Astrocyte (in vitro differentiated cells and primary cell): ENCODE results near the gene KNDC1. TPM values are rescaled to one million over a fixed set of nuclear protein-coding genes. Genes with fewer than 3 reads are reported as not detected.
"Not testable (repeated sequence)": the region's sequence is repeated elsewhere in the genome, so short reads cannot be mapped to it uniquely, and the experiment has no call there.

Source experiments
- DNase-seq: peaks from one replicate; pipeline ENCODE4 v3.0.0-alpha.2; 2010; ENCODE audit warnings: low read depth
- FAIRE-seq: peaks from 2 replicates; lab custom pipeline; 2011; peaks lifted over from hg19 to GRCh38; lab: Jason Lieb, UNC
- H2AFZ ChIP-seq: 2 replicates; pipeline ENCODE4 v1.6.0; 2012; ENCODE audit warnings: low read depth, low read length, inconsistent platforms
- H3K27ac ChIP-seq: 2 replicates; pipeline ENCODE4 v1.5.1; 2011; ENCODE audit warnings: low read depth, low read length, inconsistent platforms
- H3K27me3 ChIP-seq: 2 replicates; pipeline ENCODE4 v1.6.0; 2011; ENCODE audit warnings: low read length, inconsistent platforms; ENCODE audit not compliant: insufficient read depth
- H3K36me3 ChIP-seq: 2 replicates; pipeline ENCODE4 v1.5.1; 2011; ENCODE audit warnings: low read length, inconsistent platforms; ENCODE audit not compliant: insufficient read depth
- H3K4me1 ChIP-seq: 2 replicates; pipeline ENCODE4 v1.5.1; 2011; ENCODE audit warnings: low read length, inconsistent platforms; ENCODE audit not compliant: insufficient read depth
- H3K4me2 ChIP-seq: 2 replicates; pipeline ENCODE4 v1.6.0; 2012; ENCODE audit warnings: low read length, inconsistent platforms
- H3K4me3 ChIP-seq: 2 replicates; pipeline ENCODE4 v1.5.1; 2011; ENCODE audit warnings: low read depth, mild to moderate bottlenecking, low read length, inconsistent platforms; ENCODE audit not compliant: insufficient read depth
- H3K79me2 ChIP-seq: 2 replicates; pipeline ENCODE4 v1.6.0; 2012; ENCODE audit warnings: mild to moderate bottlenecking, low read length, inconsistent platforms; ENCODE audit not compliant: insufficient read depth
- H3K9ac ChIP-seq: 2 replicates; pipeline ENCODE4 v1.6.0; 2012; ENCODE audit warnings: mild to moderate bottlenecking, low read length, inconsistent platforms
- H3K9me3 ChIP-seq: 2 replicates; pipeline ENCODE4 v1.5.1; 2012; ENCODE audit warnings: low read depth, mild to moderate bottlenecking, low read length, inconsistent platforms; ENCODE audit not compliant: insufficient read depth
- H4K20me1 ChIP-seq: 2 replicates; pipeline ENCODE4 v1.6.0; 2012; ENCODE audit warnings: low read length, inconsistent platforms; ENCODE audit not compliant: insufficient read depth
- H3K27ac Mint-ChIP-seq: one replicate; pipeline ENCODE4 v1.8.0; 2021; ENCODE audit warnings: mild to moderate bottlenecking, mixed read lengths; ENCODE audit not compliant: unreplicated experiment
- H3K27me3 Mint-ChIP-seq: one replicate; pipeline ENCODE4 v1.8.0; 2021; ENCODE audit warnings: low read depth, mixed read lengths; ENCODE audit not compliant: unreplicated experiment
- H3K36me3 Mint-ChIP-seq: one replicate; pipeline ENCODE4 v1.8.0; 2021; ENCODE audit warnings: low read depth, mixed read lengths; ENCODE audit not compliant: unreplicated experiment
- H3K4me1 Mint-ChIP-seq: one replicate; pipeline ENCODE4 v1.8.0; 2021; ENCODE audit warnings: low read depth, mixed read lengths; ENCODE audit not compliant: unreplicated experiment
- H3K4me3 Mint-ChIP-seq: one replicate; pipeline ENCODE4 v1.8.0; 2021; ENCODE audit warnings: mild to moderate bottlenecking, moderate library complexity, mixed read lengths; ENCODE audit not compliant: unreplicated experiment
- H3K9me3 Mint-ChIP-seq: one replicate; pipeline ENCODE4 v1.8.0; 2021; ENCODE audit warnings: mild to moderate bottlenecking, mixed read lengths; ENCODE audit not compliant: unreplicated experiment
- EZH2 ChIP-seq: IDR thresholded peaks from 2 replicates; pipeline ENCODE4 v1.6.1; 2012; ENCODE audit warnings: mild to moderate bottlenecking, low read length, inconsistent platforms; ENCODE audit not compliant: insufficient read depth
- total RNA-seq: library from RNA; stranded (reverse); gene quantifications from 2 replicates; pipeline ENCODE4 v1.2.1, GENCODE V29; 2021
- TF ChIP-seq, protein P1 (sequence below): IDR thresholded peaks from 2 replicates; pipeline ENCODE4 v1.5.1; 2011; ENCODE audit warnings: low read depth, mild to moderate bottlenecking, inconsistent platforms, low read length, moderate library complexity; ENCODE audit not compliant: insufficient read depth

Gene KNDC1
- total RNA-seq, 1 donor from 2014 or later: 2.6 TPM

GRCh38 chr10:133173860-133174640 lies 14.0 kb downstream of the KNDC1 start:
- Histone ChIP-seq H3K4me1 (no peaks in the 10 kb centered on the region), H2AFZ (no peak overlapping the region), H3K9me3 (peaks cover 17% of the 10 kb centered on the region), H3K4me3 (no peak overlapping the region), H3K27ac (no peak overlapping the region), H3K27me3 (no peaks in the 10 kb centered on the region), H3K4me2 (no peak overlapping the region), H3K36me3 (no peaks in the 10 kb centered on the region), H3K9ac (no peak overlapping the region), H4K20me1 (no peaks in the 10 kb centered on the region), H3K79me2 (no peaks in the 10 kb centered on the region)
- Mint-ChIP-seq H3K4me1 (no peaks in the 10 kb centered on the region), H3K36me3 (peaks cover 9% of the 10 kb centered on the region), H3K9me3 (peaks cover 10% of the 10 kb centered on the region), H3K27ac (no peak overlapping the region), H3K4me3 (no peak overlapping the region), H3K27me3 (peaks cover 19% of the 10 kb centered on the region)
- FAIRE-seq (no peak), DNase-seq (no peak)
- TF ChIP-seq, protein P1, sequence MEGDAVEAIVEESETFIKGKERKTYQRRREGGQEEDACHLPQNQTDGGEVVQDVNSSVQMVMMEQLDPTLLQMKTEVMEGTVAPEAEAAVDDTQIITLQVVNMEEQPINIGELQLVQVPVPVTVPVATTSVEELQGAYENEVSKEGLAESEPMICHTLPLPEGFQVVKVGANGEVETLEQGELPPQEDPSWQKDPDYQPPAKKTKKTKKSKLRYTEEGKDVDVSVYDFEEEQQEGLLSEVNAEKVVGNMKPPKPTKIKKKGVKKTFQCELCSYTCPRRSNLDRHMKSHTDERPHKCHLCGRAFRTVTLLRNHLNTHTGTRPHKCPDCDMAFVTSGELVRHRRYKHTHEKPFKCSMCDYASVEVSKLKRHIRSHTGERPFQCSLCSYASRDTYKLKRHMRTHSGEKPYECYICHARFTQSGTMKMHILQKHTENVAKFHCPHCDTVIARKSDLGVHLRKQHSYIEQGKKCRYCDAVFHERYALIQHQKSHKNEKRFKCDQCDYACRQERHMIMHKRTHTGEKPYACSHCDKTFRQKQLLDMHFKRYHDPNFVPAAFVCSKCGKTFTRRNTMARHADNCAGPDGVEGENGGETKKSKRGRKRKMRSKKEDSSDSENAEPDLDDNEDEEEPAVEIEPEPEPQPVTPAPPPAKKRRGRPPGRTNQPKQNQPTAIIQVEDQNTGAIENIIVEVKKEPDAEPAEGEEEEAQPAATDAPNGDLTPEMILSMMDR: no peak
- no peak for TF ChIP-seq EZH2

DNA sequence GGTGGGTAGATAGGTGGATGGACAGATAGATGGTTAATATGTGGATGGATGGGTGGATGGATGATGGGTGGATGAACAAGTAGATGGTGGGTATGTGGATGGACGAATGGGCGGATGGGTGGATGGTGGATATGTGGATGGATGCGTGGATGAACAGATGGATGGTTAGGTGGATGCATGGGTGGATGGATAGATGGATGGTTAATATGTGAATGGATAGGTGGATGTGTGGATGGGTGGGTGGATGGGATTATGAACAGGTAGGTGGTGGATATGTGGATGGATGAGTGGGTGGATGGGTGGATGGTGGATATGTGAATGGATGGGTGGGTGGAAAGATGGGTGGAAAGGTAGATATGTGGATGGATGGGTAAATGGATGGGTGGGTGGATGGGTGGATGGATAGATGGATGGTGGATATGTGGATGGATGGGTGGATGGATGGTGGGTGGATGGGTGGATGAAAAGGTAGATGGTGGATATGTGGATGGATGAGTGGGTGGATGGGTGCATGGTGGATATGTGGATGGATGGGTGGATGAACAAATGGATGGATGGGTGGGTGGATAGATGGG lies 14.8 kb downstream of the KNDC1 start:
- Histone ChIP-seq H3K36me3 (no peaks in the 10 kb centered on the region), H2AFZ (no peak overlapping the region), H3K9me3 (peaks cover 17% of the 10 kb centered on the region), H3K4me2 (no peak overlapping the region), H3K79me2 (no peaks in the 10 kb centered on the region), H3K9ac (no peak overlapping the region), H3K4me1 (no peaks in the 10 kb centered on the region), H3K4me3 (no peak overlapping the region), H4K20me1 (no peaks in the 10 kb centered on the region), H3K27ac (no peak overlapping the region), H3K27me3 (no peaks in the 10 kb centered on the region)
- Mint-ChIP-seq H3K36me3 (peaks cover 8% of the 10 kb centered on the region), H3K27me3 (peaks cover 19% of the 10 kb centered on the region), H3K27ac (no peak overlapping the region), H3K4me3 (no peak overlapping the region), H3K9me3 (peaks cover 10% of the 10 kb centered on the region), H3K4me1 (no peaks in the 10 kb centered on the region)
- no peak for DNase-seq
- no peak for FAIRE-seq
- no peak for TF ChIP-seq EZH2
- TF ChIP-seq, protein P1: no peak

DNA sequence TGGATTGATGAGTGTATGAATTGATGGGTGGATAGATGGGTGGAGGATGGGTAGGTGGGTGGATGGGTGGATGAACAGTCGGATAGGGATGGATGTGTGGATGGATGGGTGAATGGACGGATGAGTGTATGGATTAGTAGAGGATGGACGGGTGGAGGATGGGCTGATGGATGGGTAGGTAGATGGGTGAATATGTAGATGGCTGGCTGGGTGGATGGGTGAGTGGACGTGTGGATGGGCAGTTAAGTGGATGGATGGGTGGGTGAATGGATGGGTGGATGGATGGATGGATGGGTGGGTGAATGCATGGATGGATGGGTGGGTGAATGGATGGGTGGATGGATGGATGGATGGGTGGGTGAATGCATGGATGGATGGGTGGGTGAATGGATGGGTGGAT lies 15.6 kb downstream of the KNDC1 start:
- H3K27me3 Mint-ChIP-seq: peaks cover 20% of the 10 kb centered on the region
- not testable (repeated sequence) for FAIRE-seq, H3K36me3 ChIP-seq, H4K20me1 ChIP-seq, H3K36me3 Mint-ChIP-seq, H3K4me1 Mint-ChIP-seq, H3K4me3 Mint-ChIP-seq, H3K27me3 ChIP-seq, H3K79me2 ChIP-seq, H3K9ac ChIP-seq, H3K4me1 ChIP-seq, H3K27ac ChIP-seq, H3K4me2 ChIP-seq, H2AFZ ChIP-seq, H3K27ac Mint-ChIP-seq, H3K4me3 ChIP-seq, DNase-seq
- peaks cover 17% of the 10 kb centered on the region for H3K9me3 ChIP-seq
- peaks cover 10% of the 10 kb centered on the region for H3K9me3 Mint-ChIP-seq
